Neural progenitor cell (in vitro differentiated cells): ENCODE data around the gene VAV3. TPM values are rescaled to one million over a fixed set of nuclear protein-coding genes. Genes with fewer than 3 reads are reported as not detected.

Source experiments
- DNase-seq: peaks from one replicate; pipeline ENCODE4 v3.0.0-alpha.2; 2016; ENCODE audit warnings: low spot score
- H2AFZ ChIP-seq: fragments of 200-600 bp; sonication (generic); replicated peaks from 2 replicates; pipeline ENCODE4 v1.6.1; 2016; ENCODE audit warnings: antibody characterized with exemption
- H3F3A ChIP-seq: fragments of 200-600 bp; sonication (generic); 2 replicates; pipeline ENCODE4 v1.6.1; 2016; ENCODE audit warnings: antibody characterized with exemption, low read depth
- H3K27ac ChIP-seq: fragments of 200-600 bp; sonication (generic); 2 replicates; pipeline ENCODE4 v1.5.1; 2016; ENCODE audit warnings: mild to moderate bottlenecking
- H3K27me3 ChIP-seq: fragments of 200-600 bp; sonication (generic); 2 replicates; pipeline ENCODE4 v1.6.1; 2016; ENCODE audit warnings: mild to moderate bottlenecking, moderate library complexity
- H3K36me3 ChIP-seq: fragments of 200-600 bp; sonication (generic); 2 replicates; pipeline ENCODE4 v1.5.1; 2016
- H3K4me1 ChIP-seq: fragments of 200-600 bp; sonication (generic); 2 replicates; pipeline ENCODE4 v1.6.1; 2016; ENCODE audit warnings: mixed run types
- H3K4me2 ChIP-seq: fragments of 200-600 bp; sonication (generic); 2 replicates; pipeline ENCODE4 v1.6.1; 2016
- H3K4me3 ChIP-seq: fragments of 200-600 bp; sonication (generic); 2 replicates; pipeline ENCODE4 v1.5.1; 2016
- H3K79me2 ChIP-seq: fragments of 200-600 bp; sonication (generic); 2 replicates; pipeline ENCODE4 v1.6.1; 2016; ENCODE audit warnings: low read depth
- H3K9ac ChIP-seq: fragments of 200-600 bp; sonication (generic); 2 replicates; pipeline ENCODE4 v1.6.1; 2016
- H3K9me3 ChIP-seq: fragments of 200-600 bp; sonication (generic); 2 replicates; pipeline ENCODE4 v1.5.1; 2016; ENCODE audit warnings: low read depth
- H4K20me1 ChIP-seq: fragments of 200-600 bp; sonication (generic); 2 replicates; pipeline ENCODE4 v1.6.1; 2016; ENCODE audit warnings: low read depth
- H3K27ac Mint-ChIP-seq: 3 replicates; pipeline ENCODE4 v1.8.0; 2021; ENCODE audit warnings: mixed read lengths
- H3K27me3 Mint-ChIP-seq: 2 replicates; pipeline ENCODE4 v1.8.0; 2022; ENCODE audit warnings: low read depth, mild to moderate bottlenecking, inconsistent platforms, moderate library complexity, mixed read lengths; ENCODE audit not compliant: insufficient read depth
- H3K36me3 Mint-ChIP-seq: 3 replicates; pipeline ENCODE4 v1.8.0; 2021; ENCODE audit warnings: mixed read lengths
- H3K4me1 Mint-ChIP-seq: 3 replicates; pipeline ENCODE4 v1.8.0; 2021; ENCODE audit warnings: mixed read lengths
- H3K4me3 Mint-ChIP-seq: 3 replicates; pipeline ENCODE4 v1.8.0; 2021; ENCODE audit warnings: mild to moderate bottlenecking, moderate library complexity, mixed read lengths
- H3K9me3 Mint-ChIP-seq: 3 replicates; pipeline ENCODE4 v1.8.0; 2020; ENCODE audit warnings: mixed read lengths
- CTCF ChIP-seq: fragments of 200-600 bp; sonication (generic); IDR thresholded peaks from 2 replicates; pipeline ENCODE4 v1.5.1; 2017; ENCODE audit warnings: antibody characterized with exemption, mild to moderate bottlenecking
- EZH2 ChIP-seq: fragments of 200-600 bp; sonication (generic); IDR thresholded peaks from 2 replicates; pipeline ENCODE4 v1.6.1; 2017; ENCODE audit warnings: antibody characterized with exemption, mild to moderate bottlenecking, moderate library complexity
- EZH2phosphoT487 ChIP-seq: fragments of 200-600 bp; sonication (generic); IDR thresholded peaks from 2 replicates; pipeline ENCODE4 v1.6.1; 2017; ENCODE audit warnings: antibody characterized with exemption
- total RNA-seq: library from RNA; depleted of rRNA; stranded (reverse); fragments of >200 nt; gene quantifications from 2 replicates; pipeline ENCODE4 v1.2.3, GENCODE V29; 2015; ENCODE audit warnings: low replicate concordance

The VAV3 gene
- total RNA-seq, 1 donor from 2014 or later = 1.7 TPM

- Histone ChIP-seq H2AFZ (no peak overlapping the region), H3K4me2 (no peak overlapping the region), H3K9me3 (no peaks in the 10 kb centered on the region), H4K20me1 (no peaks in the 10 kb centered on the region), H3K79me2 (no peaks in the 10 kb centered on the region), H3K9ac (no peak overlapping the region), H3K27me3 (no peaks in the 10 kb centered on the region), H3F3A (no peaks in the 10 kb centered on the region), H3K27ac (no peak overlapping the region), H3K4me1 (peaks cover 8% of the 10 kb centered on the region), H3K36me3 (no peaks in the 10 kb centered on the region), H3K4me3 (no peak overlapping the region)
- DNase-seq = no peak
- H3K36me3 Mint-ChIP-seq = no peaks in the 10 kb centered on the region
- no peak overlapping the region for H3K4me3 Mint-ChIP-seq
- no peaks in the 10 kb centered on the region for H3K9me3 Mint-ChIP-seq
- peaks cover 7% of the 10 kb centered on the region for H3K4me1 Mint-ChIP-seq
- no peak overlapping the region for H3K27ac Mint-ChIP-seq
- H3K27me3 Mint-ChIP-seq = no peaks in the 10 kb centered on the region
- TF ChIP-seq EZH2 = no peak
These were observed 158.1 kb downstream of the VAV3 start for GRCh38 chr1:107806902-107807301.

DNA sequence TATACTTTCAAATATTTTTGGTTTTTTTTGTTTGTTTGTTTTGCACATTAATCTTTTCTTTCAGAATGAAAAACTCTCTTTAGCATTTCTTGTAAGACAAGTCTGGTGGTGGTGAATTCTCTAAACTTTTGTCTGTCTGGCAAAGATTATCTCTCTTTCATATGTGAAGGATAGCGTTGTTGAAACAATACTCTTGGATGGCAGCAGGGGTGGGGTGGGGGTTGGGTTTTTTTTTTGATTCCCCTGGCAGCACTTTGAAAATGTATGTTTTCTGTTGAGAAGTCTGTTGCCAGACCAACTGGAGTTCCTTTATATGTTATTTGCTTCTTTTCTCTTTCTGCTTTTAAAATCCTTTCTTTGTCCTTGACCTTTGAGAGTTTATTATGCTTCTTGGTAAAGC is 160.2 kb downstream of the VAV3 start:
- no peak overlapping the region for H2AFZ ChIP-seq
- Mint-ChIP-seq H3K9me3 (peaks cover 2% of the 10 kb centered on the region), H3K4me3 (no peak overlapping the region), H3K27me3 (no peaks in the 10 kb centered on the region), H3K27ac (no peak overlapping the region), H3K36me3 (no peaks in the 10 kb centered on the region), H3K4me1 (peaks cover 7% of the 10 kb centered on the region)
- H3K4me3 ChIP-seq = no peak overlapping the region
- no peak overlapping the region for H3K9ac ChIP-seq
- no peaks in the 10 kb centered on the region for H3F3A ChIP-seq
- H4K20me1 ChIP-seq = no peaks in the 10 kb centered on the region
- H3K36me3 ChIP-seq = no peaks in the 10 kb centered on the region
- H3K27me3 ChIP-seq = no peaks in the 10 kb centered on the region
- DNase-seq = no peak
- H3K9me3 ChIP-seq = no peaks in the 10 kb centered on the region
- H3K4me2 ChIP-seq = no peak overlapping the region
- no peaks in the 10 kb centered on the region for H3K79me2 ChIP-seq
- H3K27ac ChIP-seq = no peak overlapping the region
- H3K4me1 ChIP-seq = peaks cover 8% of the 10 kb centered on the region
- TF ChIP-seq CTCF = no peak
- no peak for TF ChIP-seq EZH2phosphoT487
- TF ChIP-seq EZH2 = no peak

DNA sequence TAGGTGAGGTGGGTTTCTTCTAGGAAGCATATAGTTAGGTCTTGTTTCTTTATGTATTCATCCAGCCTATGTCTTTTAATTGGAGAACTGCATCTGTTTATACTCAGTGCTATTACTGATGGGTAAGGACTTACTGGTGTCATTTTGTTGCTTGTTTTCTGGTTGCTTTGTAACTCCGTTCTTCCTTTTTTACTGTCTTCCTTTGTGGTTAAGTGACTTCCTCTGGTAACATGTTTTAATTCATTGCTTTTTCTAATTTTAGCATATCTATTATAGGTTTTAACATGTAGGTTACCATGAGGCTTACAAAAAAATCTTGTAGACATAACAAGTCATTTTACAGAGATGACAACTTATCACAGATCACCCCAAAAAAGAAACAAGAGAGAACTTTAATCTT is 160.8 kb downstream of the VAV3 start:
- Histone ChIP-seq H3K27ac (no peak overlapping the region), H3K4me1 (peaks cover 8% of the 10 kb centered on the region), H3K36me3 (no peaks in the 10 kb centered on the region), H3K27me3 (no peaks in the 10 kb centered on the region), H3K9ac (no peak overlapping the region), H4K20me1 (no peaks in the 10 kb centered on the region), H2AFZ (no peak overlapping the region), H3K79me2 (no peaks in the 10 kb centered on the region), H3F3A (no peaks in the 10 kb centered on the region), H3K9me3 (no peaks in the 10 kb centered on the region), H3K4me3 (no peak overlapping the region), H3K4me2 (no peak overlapping the region)
- Mint-ChIP-seq H3K9me3 (peaks cover 2% of the 10 kb centered on the region), H3K27me3 (no peaks in the 10 kb centered on the region), H3K27ac (no peak overlapping the region), H3K4me3 (no peak overlapping the region), H3K4me1 (peaks cover 7% of the 10 kb centered on the region), H3K36me3 (no peaks in the 10 kb centered on the region)
- TF ChIP-seq CTCF = no peak
- TF ChIP-seq EZH2phosphoT487 = no peak
- TF ChIP-seq EZH2 = no peak
- no peak for DNase-seq

DNA sequence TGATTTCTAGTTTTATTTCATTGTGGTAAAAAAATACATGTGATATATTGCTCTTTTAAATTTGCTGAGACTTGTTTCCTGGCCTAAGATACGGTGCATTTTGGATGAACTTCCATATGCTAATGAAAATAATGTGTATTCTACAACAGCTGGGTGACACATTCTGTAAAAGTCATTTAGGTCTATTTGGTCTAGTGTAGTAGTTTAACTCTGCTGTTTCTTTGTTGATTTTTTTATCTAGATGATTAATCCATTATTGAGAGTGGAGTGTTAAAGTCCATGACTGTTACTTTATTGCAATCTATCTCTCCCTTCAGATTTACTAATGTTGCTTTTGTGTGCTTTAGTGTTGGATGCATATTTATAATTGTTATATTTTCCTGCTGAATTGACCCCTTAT is 161.4 kb downstream of the VAV3 start:
- Histone ChIP-seq H3K9ac (no peak overlapping the region), H3K4me3 (no peak overlapping the region), H4K20me1 (no peaks in the 10 kb centered on the region), H3K4me2 (no peak overlapping the region), H3K9me3 (no peaks in the 10 kb centered on the region), H3K36me3 (no peaks in the 10 kb centered on the region), H3K27ac (no peak overlapping the region), H3K27me3 (no peaks in the 10 kb centered on the region), H2AFZ (no peak overlapping the region), H3K79me2 (no peaks in the 10 kb centered on the region), H3F3A (no peaks in the 10 kb centered on the region), H3K4me1 (peaks cover 8% of the 10 kb centered on the region)
- Mint-ChIP-seq H3K4me1 (peaks cover 7% of the 10 kb centered on the region), H3K27ac (no peak overlapping the region), H3K36me3 (no peaks in the 10 kb centered on the region), H3K4me3 (no peak overlapping the region), H3K27me3 (no peaks in the 10 kb centered on the region), H3K9me3 (peaks cover 2% of the 10 kb centered on the region)
- DNase-seq = no peak
- no peak for TF ChIP-seq EZH2phosphoT487
- TF ChIP-seq CTCF = no peak
- TF ChIP-seq EZH2 = no peak
